IMR-90 (cell line): Measurements from ENCODE around the gene CGNL1. TPM values are rescaled to one million over a fixed set of nuclear protein-coding genes. Genes with fewer than 3 reads are reported as not detected.

Experiments
- ATAC-seq: fragments of 200-7000 bp; cut with Tn5 transposase; 2 replicates; pipeline ENCODE4 v1.9.1; 2020; ENCODE audit warnings: low read depth, mild to moderate bottlenecking, moderate library complexity
- BruUV-seq: library from RNA; stranded (reverse); fragments of 400-500 nt; replicated peaks from 2 replicates; lab custom pipeline; 2021; lab: Mats Ljungman, UMichigan
- CTCF ChIA-PET: fragments of 300-600 bp; formaldehyde crosslinking; extraction: SDS; loops from one replicate; lab custom pipeline; 2021; ENCODE audit warnings: antibody characterized with exemption; lab: Yijun Ruan, JAX
- POLR2A ChIA-PET: fragments of 300-600 bp; sonication (Branson Sonifier 250); formaldehyde crosslinking; loops from one replicate; lab custom pipeline; 2022; ENCODE audit warnings: antibody characterized with exemption; ENCODE audit not compliant: unreplicated experiment; lab: Charles Lee
- DNase-seq: peaks from one replicate; pipeline ENCODE4 v3.0.0; 2013
- H2AFZ ChIP-seq: replicated peaks from 2 replicates; pipeline ENCODE3; 2013; ENCODE audit warnings: low read length, mild to moderate bottlenecking; ENCODE audit not compliant: poor library complexity
- H2AK5ac ChIP-seq: 2 replicates; pipeline ENCODE4 v1.6.1; 2013; ENCODE audit warnings: low read depth, low read length, inconsistent platforms
- H2AK9ac ChIP-seq: replicated peaks from 2 replicates; pipeline ENCODE3; 2013; ENCODE audit warnings: mild to moderate bottlenecking, low read depth, low read length, moderate library complexity; ENCODE audit not compliant: poor library complexity
- H2BK120ac ChIP-seq: 2 replicates; pipeline ENCODE4 v1.6.1; 2013; ENCODE audit warnings: low read depth, low read length, inconsistent platforms
- H2BK15ac ChIP-seq: 3 replicates; pipeline ENCODE4 v1.6.1; 2013; ENCODE audit warnings: low read depth, low read length, inconsistent platforms
- H2BK20ac ChIP-seq: 2 replicates; pipeline ENCODE4 v1.6.1; 2013; ENCODE audit warnings: low read depth, mild to moderate bottlenecking, inconsistent platforms, low read length, moderate library complexity
- H2BK5ac ChIP-seq: 2 replicates; pipeline ENCODE4 v1.6.1; 2013; ENCODE audit warnings: mild to moderate bottlenecking, low read depth, low read length, inconsistent platforms; ENCODE audit not compliant: poor library complexity, severe bottlenecking
- H3K14ac ChIP-seq: replicated peaks from 2 replicates; pipeline ENCODE4 v1.6.1; 2013; ENCODE audit warnings: low read depth, low read length, inconsistent platforms
- H3K18ac ChIP-seq: 2 replicates; pipeline ENCODE4 v1.6.1; 2013; ENCODE audit warnings: low read depth, low read length, control low read depth
- H3K23ac ChIP-seq: 2 replicates; pipeline ENCODE4 v1.6.1; 2013; ENCODE audit warnings: low read depth, low read length, inconsistent platforms
- H3K27ac ChIP-seq: 2 replicates; pipeline ENCODE4 v1.5.1; 2013; ENCODE audit warnings: mild to moderate bottlenecking, control low read depth, low read length; ENCODE audit not compliant: insufficient read depth
- H3K27me3 ChIP-seq: 2 replicates; pipeline ENCODE4 v1.6.1; 2013; ENCODE audit warnings: low read length; ENCODE audit not compliant: control insufficient read depth, insufficient read depth
- H3K36me3 ChIP-seq: 2 replicates; pipeline ENCODE4 v1.6.1; 2013; ENCODE audit warnings: low read length, mixed read lengths; ENCODE audit not compliant: control insufficient read depth, insufficient read depth
- H3K4ac ChIP-seq: 2 replicates; pipeline ENCODE4 v1.6.1; 2013; ENCODE audit warnings: low read depth, low read length, inconsistent platforms
- H3K4me1 ChIP-seq: 2 replicates; pipeline ENCODE4 v1.6.1; 2013; ENCODE audit warnings: low read length, mixed read lengths; ENCODE audit not compliant: control insufficient read depth, insufficient read depth
- H3K4me2 ChIP-seq: 2 replicates; pipeline ENCODE4 v1.6.1; 2013; ENCODE audit warnings: low read depth, mild to moderate bottlenecking, control low read depth, low read length, moderate library complexity
- H3K4me3 ChIP-seq: 2 replicates; pipeline ENCODE4 v1.5.1; 2013; ENCODE audit warnings: low read depth, mild to moderate bottlenecking, control low read depth, low read length, moderate library complexity; ENCODE audit not compliant: insufficient read depth
- H3K56ac ChIP-seq: 2 replicates; pipeline ENCODE4 v1.6.1; 2013; ENCODE audit warnings: low read length, inconsistent platforms; ENCODE audit not compliant: insufficient read depth; ENCODE audit errors: extremely low read depth
- H3K79me1 ChIP-seq, 2 experiments: 2 replicates each; pipeline ENCODE4 v1.6.1; 2013; ENCODE audit warnings: low read length in 2 of 2, inconsistent platforms in 1 of 2, low read depth in 1 of 2
- H3K9ac ChIP-seq: 2 replicates; pipeline ENCODE4 v1.6.1; 2013; ENCODE audit warnings: low read depth, low read length, control low read depth
- H3K9me1 ChIP-seq: 2 replicates; pipeline ENCODE4 v1.6.1; 2013; ENCODE audit warnings: low read length, inconsistent platforms; ENCODE audit not compliant: insufficient read depth
- H3K9me3 ChIP-seq: 2 replicates; pipeline ENCODE4 v1.6.1; 2013; ENCODE audit warnings: low read length; ENCODE audit not compliant: control insufficient read depth, insufficient read depth
- H4K20me1 ChIP-seq: 2 replicates; pipeline ENCODE4 v1.6.1; 2013; ENCODE audit warnings: low read length, inconsistent platforms; ENCODE audit not compliant: insufficient read depth
- H4K5ac ChIP-seq: 2 replicates; pipeline ENCODE4 v1.6.1; 2013; ENCODE audit warnings: mild to moderate bottlenecking, low read depth, low read length, control low read depth
- H4K8ac ChIP-seq, 2 experiments: 2 replicates each; pipeline ENCODE4 v1.6.1; 2013; ENCODE audit warnings: low read depth in 2 of 2, low read length in 2 of 2, control low read depth in 1 of 2, inconsistent platforms in 1 of 2
- H4K91ac ChIP-seq: 2 replicates; pipeline ENCODE4 v1.6.1; 2013; ENCODE audit warnings: low read depth, low read length, inconsistent platforms; ENCODE audit not compliant: insufficient read depth
- BHLHE40 ChIP-seq: fragments of 150-350 bp; IDR thresholded peaks from 2 replicates; pipeline ENCODE4 v1.6.1; 2016; ENCODE audit warnings: mild to moderate bottlenecking, low read depth, low read length
- CEBPB ChIP-seq: IDR thresholded peaks from 2 replicates; pipeline ENCODE4 v1.6.1; 2012; ENCODE audit warnings: low read depth, low read length, improper control_type of control experiment
- CHD1 ChIP-seq: IDR thresholded peaks from 2 replicates; pipeline ENCODE4 v1.6.1; 2012; ENCODE audit warnings: low read depth, low read length, improper control_type of control experiment
- CTCF ChIP-seq: conservative IDR thresholded peaks from 2 replicates; pipeline ENCODE4 v1.5.1; 2012; ENCODE audit warnings: mild to moderate bottlenecking, low read depth, low read length, improper control_type of control experiment
- FOS ChIP-seq: fragments of 150-350 bp; IDR thresholded peaks from 2 replicates; pipeline ENCODE4 v1.6.1; 2016; ENCODE audit warnings: low read depth, low read length
- MAFK ChIP-seq: IDR thresholded peaks from 2 replicates; pipeline ENCODE4 v1.6.1; 2012; ENCODE audit warnings: low read depth, low read length, improper control_type of control experiment
- MXI1 ChIP-seq: IDR thresholded peaks from 2 replicates; pipeline ENCODE4 v1.6.1; 2012; ENCODE audit warnings: low read depth, mild to moderate bottlenecking, low read length, moderate library complexity, borderline replicate concordance
- NFE2L2 ChIP-seq: fragments of 150-350 bp; IDR thresholded peaks from 2 replicates; pipeline ENCODE4 v1.6.1; 2016; ENCODE audit warnings: low read depth, mild to moderate bottlenecking, low read length
- POLR2A ChIP-seq: IDR thresholded peaks from 2 replicates; pipeline ENCODE4 v1.6.1; 2012; ENCODE audit warnings: mild to moderate bottlenecking, low read depth, low read length
- RCOR1 ChIP-seq: IDR thresholded peaks from 2 replicates; pipeline ENCODE4 v1.6.1; 2012; ENCODE audit warnings: mild to moderate bottlenecking, low read length, improper control_type of control experiment; ENCODE audit not compliant: insufficient replicate concordance
- RFX5 ChIP-seq: IDR thresholded peaks from 2 replicates; pipeline ENCODE4 v1.8.0; 2012; ENCODE audit warnings: low read depth, mild to moderate bottlenecking, low read length, moderate library complexity
- SMC3 ChIP-seq: fragments of 150-350 bp; IDR thresholded peaks from 2 replicates; pipeline ENCODE4 v1.6.1; 2016; ENCODE audit warnings: low read depth, mild to moderate bottlenecking, antibody characterized with exemption, low read length, moderate library complexity
- USF2 ChIP-seq: fragments of 150-350 bp; IDR thresholded peaks from 2 replicates; pipeline ENCODE4 v1.6.1; 2017; ENCODE audit warnings: mild to moderate bottlenecking, antibody characterized with exemption, low read length, low read depth
- WGBS, 2 experiments: methylation state at CpG; one replicate each; pipeline versions ENCODE4 v1.1.5 to v1.1.7; 2013; ENCODE audit warnings: missing lambda C conversion rate in 2 of 2; ENCODE audit not compliant: insufficient read length in 1 of 2; ENCODE audit errors: extremely low coverage in 2 of 2; 5-methylcytosine and 5-hydroxymethylcytosine counted together
- dilution Hi-C: fragments of 300-500 bp; cut with HindIII; formaldehyde crosslinking; loops from one replicate; pipeline ENCODE4 v1.14.3; 2018; ENCODE audit warnings: low sequenced_read_pairs; ENCODE audit not compliant: unreplicated experiment
- in situ Hi-C: fragments of 300-500 bp; cut with MboI; formaldehyde crosslinking; loops from 3 replicates; pipeline ENCODE4 v1.14.3; 2019; ENCODE audit warnings: low sequenced_read_pairs, inconsistent platforms, mixed read lengths
- intact Hi-C: fragments of 100-400 bp; cut with micrococcal nuclease; formaldehyde crosslinking; loops from 2 replicates; pipeline ENCODE4 v1.10.0; 2022
- polyA plus RNA-seq, 3 experiments: library from polyadenylated mRNA; depleted of rRNA; stranded (reverse); fragments of >200 nt; gene quantifications; 2 replicates each; pipeline ENCODE4 v1.2.3, GENCODE V29; 2012; ENCODE audit warnings: low replicate concordance in 1 of 3
- total RNA-seq: library from RNA; depleted of rRNA; stranded (reverse); fragments of >200 nt; gene quantifications from 2 replicates; pipeline ENCODE4 v1.2.3, GENCODE V29; 2012

CGNL1 gene
- total and polyA plus RNA-seq, 2 of the 4 experiments (the other 2 are of a cell fraction), result 0.07 to 0.18 TPM

- Histone ChIP-seq H2AK5ac (no peak overlapping the region), H3K4ac (no peak overlapping the region), H2AFZ (peak overlapping the region; percentile 48), H3K18ac (no peak overlapping the region), H2AK9ac (no peak overlapping the region), H3K27ac (no peak overlapping the region), H3K27me3 (peaks cover 22% of the 10 kb centered on the region), H3K4me3 (no peak overlapping the region), H2BK120ac (no peak overlapping the region), H4K20me1 (no peaks in the 10 kb centered on the region), H3K9me3 (no peaks in the 10 kb centered on the region), H2BK15ac (no peak overlapping the region), H3K79me1 (no peaks in the 10 kb centered on the region), H3K9me1 (no peaks in the 10 kb centered on the region), H3K23ac (no peak overlapping the region), H4K5ac (no peak overlapping the region), H4K8ac (no peak overlapping the region), H3K56ac (no peak overlapping the region), H3K14ac (no peak overlapping the region), H4K91ac (no peak overlapping the region), H3K4me1 (no peaks in the 10 kb centered on the region), H3K36me3 (no peaks in the 10 kb centered on the region), H2BK20ac (no peak overlapping the region), H3K9ac (no peak overlapping the region), H2BK5ac (no peak overlapping the region), H3K4me2 (no peak overlapping the region)
- ChIA-PET CTCF (interaction anchor here (0.6 kb wide), 1 partner anchor 406 kb away, joined by 4 read pairs; no protein-coding TSS in a partner anchor), POLR2A (no interaction called here)
- DNase-seq (no peak), ATAC-seq (no peak)
- intact Hi-C loops (loop anchor here (5.0 kb wide), 2 partner anchors 67 to 118 kb away; no protein-coding TSS in a partner anchor), dilution Hi-C loops (no loop called here), in situ Hi-C loops (no loop called here)
- 100% methylated on average over 1 of the region's 3 CpGs; no CpG with 5 or more reads in 1 of the 2 experiments for WGBS, 2 experiments
- no peak for TF ChIP-seq CHD1
- TF ChIP-seq RCOR1, result no peak
- TF ChIP-seq CEBPB, result no peak
- TF ChIP-seq POLR2A, result no peak
- no peak for TF ChIP-seq BHLHE40
- no peak for TF ChIP-seq CTCF
- TF ChIP-seq SMC3, result no peak
- no peak for TF ChIP-seq NFE2L2
- TF ChIP-seq MXI1, result no peak
- TF ChIP-seq MAFK, result no peak
- no peak for TF ChIP-seq USF2
- no peak for TF ChIP-seq RFX5
- no peak for TF ChIP-seq FOS
- BruUV-seq, result no TSS peak
Observed at GRCh38 chr15:57460208-57460816, 84.0 kb downstream of the CGNL1 start.
